Activated naive CD4-positive, alpha-beta T cell (primary cell): ENCODE measurements around the gene METTL2A.
"Not testable (repeated sequence)": the region's sequence is repeated elsewhere in the genome, so short reads cannot be mapped to it uniquely, and the experiment has no call there.

Experiments used
- DNase-seq, 4 experiments: peaks; one replicate each; lab custom pipeline; 2025; lab: John Stamatoyannopoulos, UW

METTL2A gene

GRCh38 chr17:62471380-62471880 lies 47.7 kb downstream of the METTL2A start:
- DNase-seq, result not testable (repeated sequence)

- not testable (repeated sequence) for DNase-seq
These were observed 49.6 kb downstream of the METTL2A start for GRCh38 chr17:62473030-62473982.

GRCh38 chr17:62477111-62477510 lies 53.4 kb downstream of the METTL2A start:
- DNase-seq, result not testable (repeated sequence)

GRCh38 chr17:62477718-62478408 lies 54.2 kb downstream of the METTL2A start:
- DNase-seq, result peak in 3 of 4 experiments; percentile 12 to 44 (median 36)

GRCh38 chr17:62478424-62478879 lies 54.8 kb downstream of the METTL2A start, which contains the start of gene TLK2:
TLK2 (plus strand) TSS chr17:62478825; CDS start chr17:62481126, 2,301 bp downstream.
- DNase-seq, result peak; percentile 36 to 78 (median 52)

GRCh38 chr17:62478880-62479638 lies 55.4 kb downstream of the METTL2A start:
- peak in 3 of 4 experiments; percentile 12 to 45 (median 26) for DNase-seq

- peak in 1 of 4 experiments; percentile 3 for DNase-seq
These were observed 56.1 kb downstream of the METTL2A start for GRCh38 chr17:62479639-62480258.

- DNase-seq, result not testable (repeated sequence)
These were observed 58.9 kb downstream of the METTL2A start for GRCh38 chr17:62482553-62482952.

- DNase-seq, result not testable (repeated sequence)
These were observed 67.3 kb downstream of the METTL2A start for GRCh38 chr17:62490990-62491389.

- not testable (repeated sequence) for DNase-seq
These were observed 69.5 kb downstream of the METTL2A start for GRCh38 chr17:62493049-62493655.

GRCh38 chr17:62494073-62494472 lies 70.4 kb downstream of the METTL2A start:
- not testable (repeated sequence) for DNase-seq

- DNase-seq, result not testable (repeated sequence)
These were observed 72.6 kb downstream of the METTL2A start for GRCh38 chr17:62496344-62496743.

GRCh38 chr17:62498796-62499195 lies 75.1 kb downstream of the METTL2A start:
- not testable (repeated sequence) for DNase-seq
